H9 (cell line): ENCODE results near the gene TMEM151B. TPM values are rescaled to one million over a fixed set of nuclear protein-coding genes. Genes with fewer than 3 reads are reported as not detected.

Experiments used
- DNase-seq: peaks from one replicate; pipeline ENCODE4 v3.0.0-alpha.2; 2017
- H2AFZ ChIP-seq: one replicate; pipeline ENCODE4 v1.6.1; 2013; ENCODE audit warnings: mild to moderate bottlenecking, low read length, control low read depth, moderate library complexity
- H2AK5ac ChIP-seq: 2 replicates; pipeline ENCODE4 v1.6.1; 2013; ENCODE audit warnings: low read length, control low read depth, mixed read lengths; ENCODE audit not compliant: insufficient read length
- H2BK120ac ChIP-seq: one replicate; pipeline ENCODE4 v1.6.1; 2013; ENCODE audit warnings: low read depth, mild to moderate bottlenecking, low read length, control low read depth, inconsistent platforms; ENCODE audit not compliant: poor library complexity, severe bottlenecking
- H2BK12ac ChIP-seq: 2 replicates; pipeline ENCODE4 v1.6.1; 2013; ENCODE audit warnings: low read length, control low read depth, mixed read lengths, low read depth; ENCODE audit not compliant: insufficient read length
- H2BK15ac ChIP-seq: 2 replicates; pipeline ENCODE4 v1.6.1; 2013; ENCODE audit warnings: low read depth, low read length, control low read depth
- H2BK20ac ChIP-seq: one replicate; pipeline ENCODE4 v1.6.1; 2013; ENCODE audit warnings: low read depth, mild to moderate bottlenecking, low read length, control low read depth, inconsistent platforms; ENCODE audit not compliant: poor library complexity, severe bottlenecking
- H2BK5ac ChIP-seq: 2 replicates; pipeline ENCODE4 v1.6.1; 2013; ENCODE audit warnings: low read length, control low read depth, mixed read lengths; ENCODE audit not compliant: insufficient read length
- H3K14ac ChIP-seq: 2 replicates; pipeline ENCODE4 v1.6.1; 2013; ENCODE audit warnings: low read length, control low read depth; ENCODE audit not compliant: insufficient read depth
- H3K18ac ChIP-seq: 2 replicates; pipeline ENCODE4 v1.6.1; 2013; ENCODE audit warnings: low read depth, mild to moderate bottlenecking, mixed read lengths, low read length, control low read depth; ENCODE audit not compliant: insufficient read length
- H3K23ac ChIP-seq: 2 replicates; pipeline ENCODE4 v1.6.1; 2013; ENCODE audit warnings: low read length, control low read depth, mixed read lengths, low read depth; ENCODE audit not compliant: insufficient read length
- H3K23me2 ChIP-seq: 2 replicates; pipeline ENCODE4 v1.6.1; 2013; ENCODE audit warnings: low read depth, mild to moderate bottlenecking, mixed read lengths, low read length, control low read depth; ENCODE audit not compliant: insufficient read length, poor library complexity, severe bottlenecking
- H3K27ac ChIP-seq: 2 replicates; pipeline ENCODE4 v1.5.1; 2013; ENCODE audit warnings: low read length, control low read depth, mixed read lengths, low read depth; ENCODE audit not compliant: insufficient read length
- H3K27me3 ChIP-seq: 2 replicates; pipeline ENCODE4 v1.6.1; 2013; ENCODE audit warnings: low read length, control low read depth, inconsistent platforms; ENCODE audit not compliant: insufficient read depth
- H3K4ac ChIP-seq: 2 replicates; pipeline ENCODE4 v1.6.1; 2013; ENCODE audit warnings: low read depth, mild to moderate bottlenecking, control low read depth, inconsistent platforms, low read length, moderate library complexity
- H3K4me1 ChIP-seq: 2 replicates; pipeline ENCODE4 v1.6.1; 2013; ENCODE audit warnings: low read length, control low read depth, inconsistent platforms; ENCODE audit not compliant: insufficient read depth
- H3K4me2 ChIP-seq: 2 replicates; pipeline ENCODE4 v1.6.1; 2013; ENCODE audit warnings: low read length, control low read depth, mixed read lengths; ENCODE audit not compliant: insufficient read length, insufficient read depth
- H3K56ac ChIP-seq: 2 replicates; pipeline ENCODE4 v1.6.1; 2013; ENCODE audit warnings: low read depth, mild to moderate bottlenecking, mixed read lengths, low read length, control low read depth; ENCODE audit not compliant: insufficient read length
- H3K79me1 ChIP-seq: 2 replicates; pipeline ENCODE4 v1.6.1; 2013; ENCODE audit warnings: low read depth, mild to moderate bottlenecking, moderate library complexity, low read length, control low read depth, inconsistent platforms; ENCODE audit not compliant: insufficient read depth, poor library complexity, severe bottlenecking
- H3K79me2 ChIP-seq: 2 replicates; pipeline ENCODE4 v1.6.1; 2013; ENCODE audit warnings: low read length, control low read depth, inconsistent platforms; ENCODE audit not compliant: insufficient read depth
- H3K9ac ChIP-seq: 2 replicates; pipeline ENCODE4 v1.6.1; 2013; ENCODE audit warnings: low read length, control low read depth, mixed read lengths; ENCODE audit not compliant: insufficient read length; ENCODE audit errors: extremely low read depth
- H3K9me3 ChIP-seq: one replicate; pipeline ENCODE4 v1.6.1; 2013; ENCODE audit warnings: low read depth, low read length, inconsistent platforms; ENCODE audit not compliant: control insufficient read depth
- H3T11ph ChIP-seq: one replicate; pipeline ENCODE4 v1.6.1; 2013; ENCODE audit warnings: mild to moderate bottlenecking, low read length, control low read depth, inconsistent platforms
- H4K20me1 ChIP-seq: one replicate; pipeline ENCODE4 v1.6.1; 2013; ENCODE audit not compliant: control insufficient read depth, insufficient read length, insufficient read depth
- H4K5ac ChIP-seq: 2 replicates; pipeline ENCODE4 v1.6.1; 2013; ENCODE audit warnings: low read depth, mild to moderate bottlenecking, mixed read lengths, low read length, control low read depth; ENCODE audit not compliant: insufficient read length
- H4K8ac ChIP-seq: replicated peaks from 2 replicates; pipeline ENCODE4 v1.6.1; 2013; ENCODE audit warnings: low read length, control low read depth, mixed read lengths, low read depth; ENCODE audit not compliant: insufficient read length
- H4K91ac ChIP-seq: 2 replicates; pipeline ENCODE4 v1.6.1; 2013; ENCODE audit warnings: low read depth, mild to moderate bottlenecking, moderate library complexity, mixed read lengths, low read length, control low read depth; ENCODE audit not compliant: insufficient read length
- H3K27ac Mint-ChIP-seq, 3 experiments: 2 replicates in 2 of 3; 3 replicates in 1 of 3; pipeline ENCODE4 v1.8.0; 2020 to 2021; ENCODE audit warnings: mixed read lengths in 3 of 3, mild to moderate bottlenecking in 1 of 3, moderate library complexity in 1 of 3
- H3K27me3 Mint-ChIP-seq: 2 replicates; pipeline ENCODE4 v1.8.0; 2021; ENCODE audit warnings: low read depth, mild to moderate bottlenecking, moderate library complexity, mixed read lengths
- H3K36me3 Mint-ChIP-seq, 3 experiments: 2 replicates in 2 of 3; 3 replicates in 1 of 3; pipeline ENCODE4 v1.8.0; 2020 to 2021; ENCODE audit warnings: low read depth in 3 of 3, mixed read lengths in 3 of 3; ENCODE audit not compliant: insufficient read depth in 1 of 3
- H3K4me1 Mint-ChIP-seq, 2 experiments: 2 replicates each; pipeline ENCODE4 v1.8.0; 2020; ENCODE audit warnings: mixed read lengths in 2 of 2
- H3K4me3 Mint-ChIP-seq, 2 experiments: 2 replicates in 1 of 2; 3 replicates in 1 of 2; pipeline ENCODE4 v1.8.0; 2020 to 2021; ENCODE audit warnings: mild to moderate bottlenecking in 2 of 2, mixed read lengths in 2 of 2, moderate library complexity in 1 of 2
- H3K9me3 Mint-ChIP-seq, 2 experiments: 2 replicates in 1 of 2; 3 replicates in 1 of 2; pipeline ENCODE4 v1.8.0; 2020; ENCODE audit warnings: mild to moderate bottlenecking in 2 of 2, mixed read lengths in 2 of 2, moderate library complexity in 1 of 2
- CTCF ChIP-seq: fragments of 200-600 bp; sonication (generic); conservative IDR thresholded peaks from 3 replicates; pipeline ENCODE4 v1.8.0; 2021; ENCODE audit warnings: antibody characterized with exemption, mild to moderate bottlenecking
- WGBS: extraction: QIAGEN DNeasy Blood & Tissue Kit; methylation state at CpG from one replicate; pipeline ENCODE4 v1.1.7; 2013; ENCODE audit warnings: missing lambda C conversion rate, low lambda C conversion rate, mixed read lengths; ENCODE audit not compliant: insufficient read length; ENCODE audit errors: extremely low coverage; 5-methylcytosine and 5-hydroxymethylcytosine counted together
- total RNA-seq: library from RNA; stranded (reverse); gene quantifications from 2 replicates; pipeline ENCODE4 v1.2.1, GENCODE V29; 2021

Gene TMEM151B
- total RNA-seq, 1 experiment from 2014 or later, result 2.4 TPM

DNA sequence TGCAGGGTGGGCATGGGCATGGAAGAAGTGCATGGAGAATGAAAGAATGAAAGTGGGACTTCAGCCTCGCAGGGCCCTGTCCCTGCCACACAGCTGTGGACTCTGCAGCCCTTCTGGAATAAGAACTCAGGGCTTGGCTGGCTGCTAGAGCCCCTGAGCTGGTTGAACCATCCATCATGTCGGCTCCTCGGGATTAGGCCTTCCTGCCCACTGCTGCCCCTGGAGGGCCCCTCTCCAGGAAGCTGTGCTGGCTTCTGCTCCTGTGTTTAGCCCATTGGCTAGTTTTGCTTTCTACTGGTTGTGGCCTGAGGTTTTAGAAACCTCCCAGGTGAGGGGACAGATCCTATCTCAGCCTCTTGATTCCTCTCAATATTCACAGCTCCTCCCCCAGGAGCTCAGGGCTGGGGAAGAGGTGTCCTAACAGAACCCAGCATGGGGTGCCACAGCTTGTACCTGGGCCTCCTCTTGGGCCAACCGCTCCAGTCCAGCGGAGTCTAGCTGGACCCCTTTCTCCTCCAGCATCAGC is 35.0 kb downstream of the TMEM151B start:
- no peak overlapping the region for H4K8ac ChIP-seq
- DNase-seq, result no peak
- no peak overlapping the region for H3K9ac ChIP-seq
- H3K23me2 ChIP-seq, result no peaks in the 10 kb centered on the region
- no CpG with 5 or more reads among the region's 5 CpGs for WGBS
- no peak overlapping the region for H3K4ac ChIP-seq
- no peak overlapping the region for H2BK15ac ChIP-seq
- H4K20me1 ChIP-seq, result no peaks in the 10 kb centered on the region
- H3K79me2 ChIP-seq, result no peaks in the 10 kb centered on the region
- no peak overlapping the region for H3K14ac ChIP-seq
- H2BK12ac ChIP-seq, result no peak overlapping the region
- no peaks in the 10 kb centered on the region for H3K4me1 ChIP-seq
- no peaks in the 10 kb centered on the region for H3K79me1 ChIP-seq
- H2BK120ac ChIP-seq, result no peak overlapping the region
- no peak overlapping the region for H3K4me2 ChIP-seq
- H2BK5ac ChIP-seq, result no peak overlapping the region
- no peak overlapping the region for H2BK20ac ChIP-seq
- H3K36me3 Mint-ChIP-seq, result peaks cover 39 to 88% (median 85%) of the 10 kb centered on the region in 3 experiments
- no peak overlapping the region for H3K23ac ChIP-seq
- H2AK5ac ChIP-seq, result no peak overlapping the region
- peak overlapping the region; percentile 35 for H3K18ac ChIP-seq
- H2AFZ ChIP-seq, result no peak overlapping the region
- H3K27ac ChIP-seq, result no peak overlapping the region
- H3K56ac ChIP-seq, result no peak overlapping the region
- H3K4me3 Mint-ChIP-seq, result peak overlapping the region in 1 of 2 experiments; percentile 18; a peak in 1 of 5 replicates
- no peak overlapping the region for H4K91ac ChIP-seq
- H3K9me3 Mint-ChIP-seq, result no peaks in the 10 kb centered on the region
- no peaks in the 10 kb centered on the region for H3K4me1 Mint-ChIP-seq
- no peak overlapping the region for H4K5ac ChIP-seq
- no peak overlapping the region for H3T11ph ChIP-seq
- TF ChIP-seq CTCF, result no peak
- H3K27me3 ChIP-seq, result peaks cover 2% of the 10 kb centered on the region; the same call in 1 of the 2 replicates
- no peaks in the 10 kb centered on the region for H3K9me3 ChIP-seq
- peak overlapping the region; percentile 70 to 92 (median 90); a peak in 5 of 7 replicates for H3K27ac Mint-ChIP-seq
- no peaks in the 10 kb centered on the region for H3K27me3 Mint-ChIP-seq
